A549 (cell line): ENCODE data around the gene ADAMTSL5. TPM values are rescaled to one million over a fixed set of nuclear protein-coding genes. Genes with fewer than 3 reads are reported as not detected.

Experiments used
- ATAC-seq, 2 experiments: fragments of 200-7000 bp in 1 of 2; fragments of >200 bp in 1 of 2; cut with Nextera tagmentation in 1 of 2; cut with Tn5 transposase in 1 of 2; 3 replicates each; pipeline versions ENCODE4 v1.8.0 to v1.9.1; 2018 to 2020; ENCODE audit warnings: mild to moderate bottlenecking in 1 of 2, moderate library complexity in 1 of 2
- CTCF ChIA-PET: fragments of 300-600 bp; sonication (Branson Sonifier 250); formaldehyde crosslinking; extraction: SDS; loops from one replicate; lab custom pipeline; 2021; ENCODE audit warnings: antibody characterized with exemption, inconsistent platforms; lab: Yijun Ruan, JAX
- POLR2A ChIA-PET: fragments of 350-600 bp; formaldehyde crosslinking; extraction: SDS; loops from one replicate; lab custom pipeline; 2021; ENCODE audit warnings: antibody characterized with exemption, inconsistent platforms; lab: Yijun Ruan, JAX
- DNase-seq, 2 experiments: peaks; one replicate each; pipeline versions ENCODE4 v3.0.0 to v3.0.0-alpha.2; 2011 to 2016; ENCODE audit warnings: low read depth in 1 of 2, low spot score in 1 of 2
- FAIRE-seq: peaks from 2 replicates; lab custom pipeline; 2011; peaks lifted over from hg19 to GRCh38; lab: Jason Lieb, UNC
- H3K27ac ChIP-seq, 2 experiments: fragments of >200 bp; sonication (Bioruptor Twin); formaldehyde crosslinking; 3 replicates each; pipeline ENCODE4 v1.5.1; 2016 to 2017
- H3K4me1 ChIP-seq: fragments of >200 bp; sonication (Bioruptor Twin); formaldehyde crosslinking; 3 replicates; pipeline ENCODE4 v1.6.1; 2016
- H3K4me2 ChIP-seq: fragments of >200 bp; sonication (Bioruptor Twin); formaldehyde crosslinking; 3 replicates; pipeline ENCODE4 v1.6.1; 2016
- H3K4me3 ChIP-seq: fragments of >200 bp; sonication (Bioruptor Twin); formaldehyde crosslinking; 3 replicates; pipeline ENCODE4 v1.5.1; 2016
- H3K9me3 ChIP-seq: fragments of >200 bp; sonication (Bioruptor Twin); formaldehyde crosslinking; 3 replicates; pipeline ENCODE4 v1.6.1; 2016
- CBX2 ChIP-seq: fragments of 200-600 bp; sonication (generic); IDR thresholded peaks from 2 replicates; pipeline ENCODE4 v1.6.1; 2016; ENCODE audit warnings: low read depth, mild to moderate bottlenecking, borderline replicate concordance
- CHD4 ChIP-seq: fragments of 200-600 bp; sonication (generic); IDR thresholded peaks from 2 replicates; pipeline ENCODE4 v1.6.1; 2016; ENCODE audit warnings: antibody characterized with exemption, mild to moderate bottlenecking, borderline replicate concordance
- ESRRA ChIP-seq: fragments of 150-350 bp; IDR thresholded peaks from 2 replicates; pipeline ENCODE4 v1.6.1; 2014; ENCODE audit warnings: mild to moderate bottlenecking, low read length, borderline replicate concordance
- FOSL2 ChIP-seq, 2 experiments: fragments of 450-650 bp in 1 of 2; fragments of >200 bp in 1 of 2; sonication (Bioruptor Twin) in 1 of 2; formaldehyde crosslinking; IDR thresholded peaks; 2 replicates each; pipeline versions ENCODE4 v1.5.0 to v1.6.1; 2016 to 2020; ENCODE audit warnings: mild to moderate bottlenecking in 1 of 2, moderate library complexity in 1 of 2
- HOXB13 ChIP-seq: fragments of 250-450 bp; sonication (Bioruptor Pico); IDR thresholded peaks from 2 replicates; pipeline ENCODE4 v1.5.0; 2020; ENCODE audit warnings: low read depth, mild to moderate bottlenecking, moderate library complexity
- PHF8 ChIP-seq: fragments of 200-600 bp; sonication (generic); IDR thresholded peaks from 2 replicates; pipeline ENCODE4 v1.6.1; 2016; ENCODE audit warnings: low read depth, mild to moderate bottlenecking, antibody characterized with exemption, moderate library complexity, borderline replicate concordance
- POLR2A ChIP-seq: IDR thresholded peaks from 2 replicates; pipeline ENCODE4 v1.6.1; 2012; ENCODE audit warnings: mild to moderate bottlenecking, low read length
- RAD21 ChIP-seq, 2 experiments: fragments of >200 bp in 1 of 2; sonication (Bioruptor Twin) in 1 of 2; formaldehyde crosslinking in 1 of 2; IDR thresholded peaks in 1 of 2; conservative IDR thresholded peaks in 1 of 2; 2 replicates in 1 of 2; 3 replicates in 1 of 2; pipeline ENCODE4 v1.6.1; 2012 to 2018; ENCODE audit warnings: inconsistent platforms in 1 of 2
- RARB ChIP-seq: fragments of 250-450 bp; sonication (Bioruptor Pico); IDR thresholded peaks from 2 replicates; pipeline ENCODE4 v1.8.0; 2021; ENCODE audit warnings: mild to moderate bottlenecking, moderate library complexity
- RFX5 ChIP-seq: fragments of 450-650 bp; IDR thresholded peaks from 2 replicates; pipeline ENCODE4 v1.7.1; 2014; ENCODE audit warnings: antibody characterized with exemption, mild to moderate bottlenecking, moderate library complexity
- RNF2 ChIP-seq: fragments of 200-600 bp; sonication (generic); IDR thresholded peaks from 2 replicates; pipeline ENCODE4 v1.6.1; 2016; ENCODE audit warnings: low read depth, mild to moderate bottlenecking, antibody characterized with exemption, moderate library complexity, borderline replicate concordance
- SMC3 ChIP-seq: fragments of >200 bp; sonication (Bioruptor Twin); formaldehyde crosslinking; IDR thresholded peaks from 3 replicates; pipeline ENCODE4 v1.6.1; 2018; ENCODE audit warnings: inconsistent platforms
- ZNF302 ChIP-seq: fragments of 250-450 bp; sonication (Bioruptor Pico); IDR thresholded peaks from 2 replicates; pipeline ENCODE4 v1.9.0; 2021; ENCODE audit warnings: inconsistent platforms, mild to moderate bottlenecking, moderate library complexity
- WGBS: methylation state at CpG from one replicate; pipeline ENCODE4 v1.1.6; 2017; ENCODE audit errors: missing lambda C conversion rate; 5-methylcytosine and 5-hydroxymethylcytosine counted together
- polyA plus RNA-seq, 4 experiments: library from polyadenylated mRNA; depleted of rRNA in 3 of 4; stranded (reverse); fragments of >200 nt; fragmentation: RNase III in 1 of 4; extraction: RNeasy Plus Mini Kit Qiagen cat#74134 plus additional on column Dnase treatment in 1 of 4; gene quantifications; 2 replicates in 3 of 4; 3 replicates in 1 of 4; pipeline ENCODE4 v1.2.3, GENCODE V29; 2011 to 2017
- TF ChIP-seq, protein P1 (sequence below): IDR thresholded peaks from 2 replicates; pipeline ENCODE4 v1.6.1; 2012
- TF ChIP-seq, protein P2 (sequence below): IDR thresholded peaks from 2 replicates; pipeline ENCODE4 v1.6.1; 2012; ENCODE audit warnings: low read depth, borderline replicate concordance

ADAMTSL5 gene
- polyA plus RNA-seq, 2 of the 4 experiments (the other 2 are of a cell fraction): 1.4 to 3.0 TPM

DNA sequence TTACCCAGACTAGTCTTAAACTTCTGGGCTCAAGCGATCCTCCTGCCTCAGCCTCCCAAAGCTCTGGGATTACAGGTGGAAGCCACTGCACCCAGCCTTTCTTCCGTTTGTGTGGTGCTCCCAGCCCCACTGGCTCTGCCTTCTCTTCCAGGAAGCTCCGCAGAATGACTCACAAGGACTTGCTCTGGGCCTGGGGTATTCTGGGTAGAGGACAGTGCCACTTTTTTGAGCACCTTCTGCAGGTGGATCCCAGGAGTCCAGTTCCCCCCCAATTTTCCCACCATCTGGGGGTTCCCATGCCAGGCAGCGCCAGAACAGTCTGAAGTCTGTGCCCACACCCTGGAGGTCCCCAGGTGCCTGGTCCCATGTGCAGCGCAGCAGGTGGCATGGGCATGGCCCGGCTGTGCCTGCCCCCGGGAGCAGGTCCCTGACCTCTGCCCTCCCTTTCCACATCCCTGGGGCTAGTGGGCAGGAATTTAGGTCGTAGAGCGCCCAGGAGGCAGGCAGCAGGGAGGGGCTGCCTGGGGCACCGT lies 20.3 kb downstream of the ADAMTSL5 start:
- no peak for DNase-seq
- ChIA-PET POLR2A (interaction anchor here (0.6 kb wide), 1 partner anchor 100 kb away, joined by 3 read pairs; the partner anchor contains the start of gene MBD3), CTCF (interaction anchor here (1.2 kb wide), 1 partner anchor 16 kb away, joined by 5 read pairs; no protein-coding TSS in a partner anchor)
- no peak for ATAC-seq
- TF ChIP-seq HOXB13 (CRISPR knock-in tag) (no peak), PHF8 (no peak), RAD21 (conservative IDR thresholded peaks at IDR 0.05 in 1 of 2, IDR thresholded peaks at IDR 0.05 in 1 of 2) (no peak), CHD4 (no peak), ESRRA (no peak), RFX5 (no peak)
- TF ChIP-seq, protein P1, sequence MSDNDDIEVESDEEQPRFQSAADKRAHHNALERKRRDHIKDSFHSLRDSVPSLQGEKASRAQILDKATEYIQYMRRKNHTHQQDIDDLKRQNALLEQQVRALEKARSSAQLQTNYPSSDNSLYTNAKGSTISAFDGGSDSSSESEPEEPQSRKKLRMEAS: no peak
- Histone ChIP-seq H3K9me3 (no peaks in the 10 kb centered on the region), H3K27ac (peak overlapping the region in 1 of 2 experiments; percentile 33; a peak in 1 of 6 replicates), H3K4me3 (no peak overlapping the region), H3K4me1 (peaks cover 18% of the 10 kb centered on the region; the same call in 2 of the 3 replicates), H3K4me2 (no peak overlapping the region; the same call in 2 of the 3 replicates)
- no peak for FAIRE-seq
- 66% methylated on average over 8 of the region's 10 CpGs for WGBS

GRCh38 chr19:1491849-1492170 lies 21.0 kb downstream of the ADAMTSL5 start:
- Histone ChIP-seq H3K4me2 (peak overlapping the region; percentile 77), H3K4me3 (no peak overlapping the region; the same call in 2 of the 3 replicates), H3K27ac (no peak overlapping the region), H3K9me3 (no peaks in the 10 kb centered on the region), H3K4me1 (peaks cover 18% of the 10 kb centered on the region; the same call in 2 of the 3 replicates)
- no peak for ATAC-seq
- no peak for DNase-seq
- no peak for FAIRE-seq
- ChIA-PET POLR2A (no interaction called here), CTCF (interaction anchor here (1.0 to 1.2 kb wide), 2 partner anchors 11 to 16 kb away, joined by 4 to 5 read pairs; no protein-coding TSS in a partner anchor)
- TF ChIP-seq, protein P2, sequence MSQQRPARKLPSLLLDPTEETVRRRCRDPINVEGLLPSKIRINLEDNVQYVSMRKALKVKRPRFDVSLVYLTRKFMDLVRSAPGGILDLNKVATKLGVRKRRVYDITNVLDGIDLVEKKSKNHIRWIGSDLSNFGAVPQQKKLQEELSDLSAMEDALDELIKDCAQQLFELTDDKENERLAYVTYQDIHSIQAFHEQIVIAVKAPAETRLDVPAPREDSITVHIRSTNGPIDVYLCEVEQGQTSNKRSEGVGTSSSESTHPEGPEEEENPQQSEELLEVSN: no peak
- TF ChIP-seq ZNF302 (CRISPR knock-in tag): no peak
- TF ChIP-seq FOSL2 (IDR thresholded peaks at IDR 0.05): no peak
- TF ChIP-seq FOSL2 (CRISPR knock-in tag; IDR thresholded peaks at IDR 0.05): no peak
- TF ChIP-seq RARB: no peak
- TF ChIP-seq RFX5: no peak
- TF ChIP-seq, protein P1: no peak
- 82% methylated on average over 11 of the region's 12 CpGs for WGBS

- FAIRE-seq (no peak), ATAC-seq (no peak; a peak in 1 of 6 replicates), DNase-seq (no peak)
- H3K9me3 ChIP-seq: no peaks in the 10 kb centered on the region
- H3K4me2 ChIP-seq: peak within 1 kb of the TSS; percentile 83
- 25% methylated on average over 23 of the region's 73 CpGs for WGBS
- H3K27ac ChIP-seq: peak within 1 kb of the TSS; percentile 76 to 96
- TF ChIP-seq POLR2A (peak; percentile 47; the same call in 1 of the 2 replicates), RNF2 (0 out of 2 replicates have a peak, but pooled peaks have one; percentile 45), CBX2 (no peak), SMC3 (no peak)
- TF ChIP-seq, protein P1: peak; percentile 45; the same call in 1 of the 2 replicates
- TF ChIP-seq, protein P2: 0 out of 2 replicates have a peak, but pooled peaks have one; percentile 37
- ChIA-PET CTCF (interaction anchor here (0.9 to 1.8 kb wide), 4 partner anchors 12 to 18 kb away, joined by 3 to 6 read pairs (median 4); no protein-coding TSS in a partner anchor), POLR2A (interaction anchor here (0.6 to 1.1 kb wide), 5 partner anchors 16 to 216 kb away, joined by 3 to 4 read pairs (median 4); partner anchors contain the start of gene FAM174C)
- peak within 1 kb of the TSS; percentile 48 for H3K4me3 ChIP-seq
- peaks cover 18% of the 10 kb centered on the region; the same call in 2 of the 3 replicates for H3K4me1 ChIP-seq
These were observed 21.5 kb downstream of the ADAMTSL5 start, which contains the start of gene REEP6 for GRCh38 chr19:1491114-1491848. Gene REEP6, plus strand, starts transcription at chr19:1491181. Its CDS starts 89 bp downstream, at chr19:1491270.
